ENCODE data around the gene UMAD1.

Gene UMAD1

DNA sequence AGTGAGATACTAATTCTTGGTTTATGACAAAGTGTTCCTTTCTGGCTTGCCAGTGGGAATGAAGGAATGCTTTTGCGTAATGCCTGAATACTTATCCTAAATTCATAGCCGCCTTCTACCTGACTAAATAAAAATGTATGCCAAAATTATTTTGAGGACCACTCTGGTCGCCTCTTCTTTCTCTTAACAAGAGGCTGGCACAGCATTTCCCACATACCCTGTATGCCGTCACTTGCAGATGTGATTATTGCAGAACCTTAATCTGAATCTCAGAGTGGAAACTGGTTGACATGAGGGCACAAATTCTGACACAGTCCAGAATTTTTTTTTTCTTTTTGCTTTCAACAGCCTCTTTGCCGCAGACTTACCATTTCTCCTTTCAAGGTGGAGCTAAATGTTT lies 203.4 kb downstream of the UMAD1 start:
- no peak for DNase-seq

DNA sequence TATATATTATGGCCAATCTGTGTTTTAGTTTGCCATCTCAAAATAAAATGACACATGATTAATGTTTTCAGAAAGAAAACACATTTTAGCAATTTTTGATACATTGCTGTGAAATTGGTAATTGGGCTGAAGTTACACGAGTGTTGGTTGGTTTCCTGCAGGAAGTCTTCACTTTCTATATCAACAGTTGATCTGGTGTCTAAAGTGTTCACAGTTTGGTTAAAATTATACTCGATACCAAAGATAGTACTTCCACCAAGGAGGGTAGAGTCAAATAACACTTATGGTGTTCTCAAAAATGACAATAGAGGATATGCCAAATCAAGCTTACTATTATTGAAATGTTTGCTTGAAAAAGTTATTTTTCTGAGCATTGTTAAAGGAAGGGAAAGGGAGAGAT lies 207.7 kb downstream of the UMAD1 start:
- DNase-seq: peak in 1 of 5 experiments; percentile 72

DNA sequence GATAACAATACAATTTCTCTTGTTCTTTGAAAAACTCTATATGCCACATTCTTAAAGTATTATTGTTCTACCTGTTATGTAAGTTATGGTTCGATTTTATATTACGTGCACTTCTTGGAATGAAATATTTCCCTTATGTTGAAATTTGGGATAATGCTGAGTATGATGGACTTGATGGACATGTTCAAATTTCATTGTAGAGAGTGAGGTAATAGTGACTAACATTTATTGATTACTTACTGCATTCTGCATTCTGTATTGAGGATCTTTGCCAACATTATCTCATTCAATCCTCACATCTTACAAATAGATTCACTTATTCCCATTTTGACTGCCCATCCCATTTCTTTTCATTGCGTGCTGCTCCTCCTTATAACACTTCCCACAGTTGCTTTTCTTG lies 208.3 kb downstream of the UMAD1 start:
- no peak for DNase-seq

DNA sequence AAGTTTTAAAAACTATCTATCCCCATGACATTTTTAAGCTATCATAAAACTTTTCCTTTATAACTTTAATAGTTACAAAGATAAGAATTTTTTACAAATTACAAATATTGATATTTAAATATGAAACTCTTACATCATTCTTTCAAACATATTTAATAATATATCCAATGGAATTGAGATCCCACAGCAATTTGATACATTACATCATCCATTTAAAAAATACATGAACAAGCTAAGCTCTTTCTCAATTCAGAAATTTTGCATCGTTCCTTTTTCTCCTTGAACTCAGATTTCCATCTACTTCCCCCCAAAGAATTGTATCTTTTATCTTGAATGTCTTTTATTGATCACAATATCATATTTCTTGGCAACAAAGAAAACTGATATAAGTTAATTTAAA lies 209.6 kb downstream of the UMAD1 start:
- no peak for DNase-seq

DNA sequence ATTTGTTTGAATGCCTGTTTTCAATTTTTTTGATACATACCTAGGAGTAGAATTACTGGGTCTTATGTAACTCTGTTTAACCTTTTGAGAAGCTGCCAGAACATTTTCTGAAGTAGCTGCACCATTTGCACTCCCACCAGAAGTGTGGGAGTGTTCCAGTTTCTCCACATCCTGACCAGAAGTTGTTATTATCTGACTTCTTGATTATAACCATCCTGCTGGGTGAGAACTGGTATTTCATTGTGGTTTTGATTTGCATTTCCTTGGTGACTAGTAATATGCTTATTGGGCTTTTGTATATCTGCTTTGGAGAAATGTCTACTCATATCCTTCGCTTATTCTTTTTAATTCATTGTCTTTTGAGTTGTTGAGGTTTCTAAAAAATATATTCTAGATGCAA lies 210.8 kb downstream of the UMAD1 start:
- DNase-seq: peak in 1 of 5 experiments; percentile 38

DNA sequence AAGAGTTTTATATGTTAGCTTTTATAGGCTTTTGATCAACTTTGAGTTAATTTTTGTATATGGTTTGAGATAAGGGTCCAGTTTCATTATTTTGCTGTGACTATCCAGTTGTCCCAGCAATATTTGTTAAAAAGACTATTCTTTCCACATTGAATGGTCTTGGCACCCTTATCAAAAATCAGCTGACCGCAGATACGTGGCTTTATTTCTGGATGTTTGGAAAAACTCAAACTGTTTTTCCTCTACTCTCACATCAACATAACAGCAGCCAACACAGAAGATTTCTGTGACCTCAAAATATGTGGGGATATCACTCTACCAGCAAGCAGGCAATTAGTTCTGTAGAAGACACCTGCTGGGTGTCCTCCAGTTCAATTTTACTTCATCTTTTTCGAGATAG lies 211.4 kb downstream of the UMAD1 start:
- no peak for DNase-seq

DNA sequence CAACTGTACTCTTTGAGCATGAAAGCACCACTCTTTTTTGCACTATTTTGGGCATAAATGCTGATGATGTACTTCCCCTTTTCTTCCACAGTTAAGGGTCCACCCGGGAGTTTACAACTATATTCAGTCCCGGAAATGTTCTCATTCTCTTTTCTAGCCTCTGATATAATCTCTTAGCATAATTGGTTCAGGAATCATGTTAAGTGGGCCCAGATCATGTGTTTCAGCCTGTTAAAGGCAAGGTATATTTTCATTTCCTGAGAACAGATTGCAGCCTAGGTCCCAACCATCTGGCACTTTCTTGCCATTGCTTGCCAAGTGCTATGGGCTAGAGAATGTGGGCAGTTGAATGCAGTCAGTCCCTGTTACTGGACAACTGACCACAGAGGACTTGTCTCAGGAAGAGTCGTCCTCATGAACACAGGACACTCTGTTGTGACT lies 216.6 kb downstream of the UMAD1 start:
- no peak for DNase-seq

DNA sequence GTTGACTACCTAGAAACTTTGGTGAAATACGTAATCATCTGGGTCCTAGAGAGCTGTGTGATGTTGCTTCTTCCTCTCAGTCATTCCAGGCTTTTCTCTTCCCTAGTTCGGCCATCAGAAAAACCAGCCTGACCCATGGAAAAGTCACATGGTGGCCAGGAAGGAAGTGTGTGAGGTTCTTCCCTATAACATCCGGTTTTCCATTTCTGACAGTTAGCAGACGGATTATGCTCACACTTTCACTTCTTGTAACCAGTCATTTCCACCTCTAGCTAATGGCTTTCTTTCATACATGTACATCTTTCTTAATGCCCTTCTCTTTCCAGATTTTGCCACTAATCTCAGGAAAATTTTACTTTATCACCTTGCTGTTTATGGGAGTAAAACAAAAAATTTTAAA lies 218.0 kb downstream of the UMAD1 start:
- no peak for DNase-seq

DNA sequence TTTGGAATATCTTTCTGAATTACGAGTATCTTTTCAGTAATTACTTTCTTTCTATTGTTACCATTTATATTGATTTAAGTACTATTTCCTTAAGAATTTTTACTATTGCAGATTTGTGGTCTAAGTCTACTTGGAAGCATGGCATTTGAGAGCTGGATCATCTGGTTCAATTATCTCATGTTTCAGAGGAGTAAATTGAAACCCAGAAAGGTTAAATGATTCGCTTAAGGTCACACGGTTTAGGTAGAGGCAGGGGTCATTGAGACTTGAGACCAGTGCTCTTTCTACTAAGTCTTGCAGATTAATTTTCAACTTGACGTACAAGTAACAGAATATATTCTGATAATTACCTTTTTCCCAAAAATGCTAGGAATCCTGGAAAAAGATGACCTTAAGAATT lies 218.9 kb downstream of the UMAD1 start:
- no peak for DNase-seq

DNA sequence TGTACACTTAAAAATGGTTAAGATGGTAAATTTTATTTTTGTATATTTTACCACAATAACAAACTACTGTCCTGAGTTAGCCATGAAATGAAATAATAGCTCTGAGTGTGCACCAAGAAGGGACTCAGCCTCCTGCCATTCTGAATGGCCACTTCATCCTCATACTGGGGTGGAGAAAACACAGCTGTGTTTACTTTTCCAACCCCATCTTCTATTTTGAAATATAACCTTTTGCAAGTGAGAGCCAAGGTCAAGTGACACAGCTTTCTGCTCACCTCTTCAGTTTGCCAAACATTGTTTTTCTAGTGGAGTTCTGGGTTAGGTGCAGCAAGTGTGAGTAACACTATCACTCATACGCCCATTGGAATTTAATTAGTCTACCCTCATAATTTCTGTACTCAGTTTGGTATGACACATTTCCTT lies 220.7 kb downstream of the UMAD1 start:
- DNase-seq: no peak

DNA sequence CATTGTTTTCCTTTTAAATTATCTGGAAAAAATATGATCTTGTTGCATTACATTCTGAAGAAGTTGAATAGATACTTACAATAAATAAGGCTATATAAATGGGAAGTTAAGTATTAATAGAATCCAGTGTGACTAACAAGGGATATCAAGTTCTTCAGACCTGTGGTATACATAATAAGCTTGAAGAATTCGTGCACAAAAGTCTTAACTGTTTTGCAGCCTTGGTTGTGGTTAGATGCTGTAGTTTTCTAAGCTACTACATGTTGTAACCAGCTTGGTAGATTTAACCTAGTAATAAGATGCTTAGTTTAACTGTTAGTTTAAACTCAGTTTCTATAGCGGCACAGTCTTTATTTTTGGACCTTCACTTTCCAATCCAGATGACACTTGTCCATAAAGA lies 221.8 kb downstream of the UMAD1 start:
- DNase-seq: no peak

DNA sequence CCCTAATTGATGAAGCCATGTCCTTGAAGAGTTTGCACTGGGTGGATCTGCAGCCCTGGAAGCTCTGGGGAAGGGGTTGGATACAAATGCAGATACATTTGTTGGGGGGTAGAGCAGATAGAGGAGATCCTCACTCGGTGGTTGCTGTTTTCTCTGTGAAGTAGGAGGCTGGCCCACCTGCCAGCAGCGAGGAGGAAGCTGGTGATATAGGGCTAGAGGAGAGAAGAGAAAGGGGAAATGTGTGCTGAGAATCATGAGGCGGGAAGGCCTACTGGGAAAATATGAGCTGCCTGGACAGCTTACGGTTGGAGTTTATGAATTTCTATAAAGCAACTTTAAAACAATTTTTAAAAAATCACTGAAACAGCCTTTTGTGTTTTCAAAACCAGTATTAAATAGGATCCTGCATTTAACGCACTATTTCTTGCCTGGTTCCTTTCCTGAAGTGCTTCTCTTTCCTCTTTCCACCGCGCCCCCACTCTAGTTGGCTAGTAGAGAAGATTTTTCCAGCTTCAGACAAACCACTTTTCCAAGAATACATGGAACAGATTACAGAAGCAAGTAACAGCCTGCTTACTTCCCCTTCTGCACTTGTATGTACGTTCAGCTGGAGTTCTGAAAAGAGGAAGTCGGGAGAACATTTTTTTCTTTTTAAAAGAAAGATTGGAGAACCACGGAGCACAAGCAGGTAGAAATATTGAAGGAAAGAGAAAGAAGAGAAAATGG lies 227.5 kb downstream of the UMAD1 start:
- no peak for DNase-seq

DNA sequence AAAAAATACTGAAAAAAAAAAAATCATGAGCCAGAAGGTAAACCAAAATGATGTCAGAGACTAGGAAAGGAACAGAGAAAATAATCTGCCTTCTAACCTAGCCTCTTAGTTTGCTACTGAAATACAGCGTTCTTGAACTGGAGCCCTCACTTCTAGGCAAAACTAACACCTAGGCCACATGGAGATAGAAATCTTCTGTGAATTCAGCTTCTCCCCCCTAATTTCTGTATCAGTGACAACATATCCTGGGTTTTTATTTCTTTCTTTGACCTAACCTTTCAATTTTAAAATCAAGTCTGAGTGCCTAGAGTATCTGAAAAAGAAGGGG lies 228.0 kb downstream of the UMAD1 start:
- peak in 1 of 5 experiments; percentile 14 for DNase-seq

DNA sequence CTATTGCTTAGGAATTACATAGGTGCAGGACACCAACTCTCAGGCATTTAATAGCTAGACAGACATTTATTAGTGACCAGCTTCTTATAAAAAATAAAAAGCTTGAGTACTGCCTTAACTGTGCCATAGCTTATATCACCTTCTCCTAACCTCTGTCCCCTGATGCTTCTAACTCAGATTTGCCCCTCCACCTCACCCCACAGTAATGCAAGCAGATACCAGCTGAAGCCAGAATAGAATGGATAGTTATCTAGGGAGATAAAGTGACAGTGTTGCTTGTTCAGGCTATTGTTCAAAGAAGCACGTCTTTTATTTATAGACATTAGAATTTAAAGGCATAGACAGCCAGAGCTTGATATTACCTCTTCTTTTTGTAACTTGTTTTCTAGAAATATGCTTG lies 228.5 kb downstream of the UMAD1 start:
- no peak for DNase-seq

DNA sequence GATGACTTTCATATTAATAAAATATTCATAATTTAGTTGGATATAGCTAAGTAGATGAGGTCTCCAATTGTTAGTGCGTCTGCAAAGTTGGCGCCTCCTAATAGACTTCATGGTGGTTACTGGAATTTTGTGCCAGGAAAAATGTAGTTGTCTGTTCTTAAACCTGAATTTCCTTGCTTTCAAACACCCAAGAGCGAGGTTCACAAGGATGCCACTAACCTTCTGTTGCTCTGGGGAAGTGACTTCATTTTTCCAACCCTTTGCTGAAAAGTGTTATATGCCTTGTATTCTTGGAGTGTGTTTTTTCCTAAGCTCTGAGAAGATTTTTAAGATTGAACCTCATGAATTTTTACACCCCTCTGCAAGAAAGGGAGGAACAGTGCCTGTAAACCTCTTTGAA lies 229.1 kb downstream of the UMAD1 start:
- DNase-seq: no peak

DNA sequence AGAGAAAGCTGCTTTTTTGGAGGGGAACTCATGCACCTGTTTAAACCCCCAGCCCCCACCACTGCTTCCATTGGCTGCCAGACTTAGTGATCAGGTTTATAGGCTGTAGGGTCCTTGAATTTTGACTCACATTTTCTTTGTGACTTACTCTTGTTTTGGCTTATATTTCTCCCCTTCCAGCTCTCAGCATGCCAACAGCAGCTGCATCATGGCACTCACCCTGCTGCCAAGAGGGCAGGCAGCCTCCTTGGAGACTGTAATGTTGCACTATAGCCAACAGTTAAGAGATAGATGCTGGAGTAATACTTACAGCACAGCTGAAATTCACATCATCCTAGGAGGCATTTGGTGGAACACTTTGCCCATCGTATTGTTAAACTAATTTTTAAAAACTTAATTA lies 230.0 kb downstream of the UMAD1 start:
- no peak for DNase-seq

DNA sequence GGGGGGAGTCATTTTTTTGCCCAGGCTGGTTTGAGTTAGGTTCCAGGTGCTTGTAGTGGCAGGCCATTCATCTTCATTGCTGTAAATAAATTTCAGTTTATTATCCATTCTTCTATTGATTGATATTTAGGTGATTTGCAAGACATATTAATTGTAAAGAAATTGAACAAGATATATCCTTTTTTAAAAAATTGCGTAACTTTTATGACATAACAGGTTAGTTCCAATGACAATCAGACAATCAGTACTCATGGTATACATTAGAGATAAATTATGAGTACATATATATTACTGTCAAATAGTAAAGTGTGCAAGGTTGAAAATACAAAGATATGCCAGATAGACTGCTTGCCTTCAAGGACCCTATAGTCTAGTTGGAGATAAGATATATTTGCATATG lies 235.9 kb downstream of the UMAD1 start:
- no peak for DNase-seq

DNA sequence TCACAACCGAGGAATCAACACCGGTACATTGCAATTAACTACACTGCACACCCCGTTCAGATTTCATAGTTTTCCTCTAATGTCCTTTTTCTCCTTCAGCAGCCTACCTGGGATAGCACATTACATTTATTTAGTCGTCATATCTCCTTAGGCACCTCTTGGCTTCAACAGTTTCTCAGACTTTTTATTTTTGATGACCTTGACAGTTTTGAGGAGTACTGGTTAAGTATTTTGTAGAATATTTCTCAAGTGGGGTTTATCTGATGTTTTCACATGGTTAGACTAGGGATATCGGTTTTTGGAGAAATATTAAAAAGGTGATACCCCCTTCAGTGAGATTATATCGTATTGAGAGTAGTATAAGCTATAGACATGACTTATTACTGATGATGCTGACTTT lies 241.0 kb downstream of the UMAD1 start:
- DNase-seq: no peak

DNA sequence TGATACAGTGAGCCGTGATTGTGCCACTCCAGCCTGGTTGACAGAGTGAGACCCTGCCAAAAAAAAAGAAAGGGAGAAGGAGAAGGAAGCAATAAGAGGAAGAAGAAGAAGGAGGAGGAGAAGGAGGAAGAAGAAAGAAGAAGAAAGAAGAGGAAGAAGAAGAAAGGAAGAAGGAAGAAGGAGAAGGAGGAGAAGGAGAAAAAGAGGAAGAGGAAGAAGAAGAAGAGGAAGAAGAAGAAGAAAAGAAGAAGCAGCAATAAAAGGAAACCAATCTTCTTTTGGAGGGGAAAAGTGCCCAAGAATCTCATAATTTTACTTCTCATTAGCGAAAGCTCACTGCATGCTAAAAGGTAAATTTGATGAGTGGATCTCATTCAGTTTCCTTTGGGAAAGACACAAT lies 242.3 kb downstream of the UMAD1 start:
- DNase-seq: no peak

DNA sequence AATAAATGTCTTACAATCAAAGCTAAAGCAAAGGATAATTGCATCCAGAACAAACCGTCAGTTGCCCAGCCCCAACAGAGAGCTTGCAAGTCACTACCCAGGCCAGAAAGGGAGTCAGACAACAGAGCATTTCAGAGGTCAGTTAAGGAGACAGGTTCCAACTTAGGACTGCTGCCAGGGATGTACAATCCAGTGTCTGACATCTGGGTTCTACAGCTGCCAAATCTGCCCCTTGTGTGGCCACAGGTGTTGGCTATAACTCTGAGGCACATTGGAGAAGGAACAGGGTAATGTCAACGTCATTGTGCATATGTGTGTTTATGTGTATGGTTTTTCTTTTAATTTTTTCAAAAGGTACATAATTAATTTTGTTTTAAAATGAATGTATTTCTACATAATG lies 242.8 kb downstream of the UMAD1 start:
- no peak for DNase-seq

DNA sequence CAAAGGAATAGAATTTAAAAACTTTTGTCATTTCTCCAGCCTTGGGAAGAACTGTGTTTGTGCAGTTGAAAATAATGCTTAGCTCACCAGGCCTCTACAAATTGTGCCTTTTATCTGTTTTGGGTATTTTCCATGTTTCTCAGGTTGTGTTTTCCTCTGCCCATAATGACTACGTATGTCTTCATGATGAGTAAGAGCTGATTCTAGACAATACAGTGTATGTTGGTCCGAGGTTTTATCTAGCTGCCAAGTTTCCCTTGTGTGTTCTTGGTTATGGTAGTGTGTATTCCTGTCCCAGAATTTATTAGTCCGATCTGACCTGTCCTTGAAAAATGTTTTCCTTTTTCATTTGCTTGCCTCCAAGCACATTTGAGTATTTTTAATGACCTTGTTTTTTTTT lies 244.3 kb downstream of the UMAD1 start:
- no peak for DNase-seq

DNA sequence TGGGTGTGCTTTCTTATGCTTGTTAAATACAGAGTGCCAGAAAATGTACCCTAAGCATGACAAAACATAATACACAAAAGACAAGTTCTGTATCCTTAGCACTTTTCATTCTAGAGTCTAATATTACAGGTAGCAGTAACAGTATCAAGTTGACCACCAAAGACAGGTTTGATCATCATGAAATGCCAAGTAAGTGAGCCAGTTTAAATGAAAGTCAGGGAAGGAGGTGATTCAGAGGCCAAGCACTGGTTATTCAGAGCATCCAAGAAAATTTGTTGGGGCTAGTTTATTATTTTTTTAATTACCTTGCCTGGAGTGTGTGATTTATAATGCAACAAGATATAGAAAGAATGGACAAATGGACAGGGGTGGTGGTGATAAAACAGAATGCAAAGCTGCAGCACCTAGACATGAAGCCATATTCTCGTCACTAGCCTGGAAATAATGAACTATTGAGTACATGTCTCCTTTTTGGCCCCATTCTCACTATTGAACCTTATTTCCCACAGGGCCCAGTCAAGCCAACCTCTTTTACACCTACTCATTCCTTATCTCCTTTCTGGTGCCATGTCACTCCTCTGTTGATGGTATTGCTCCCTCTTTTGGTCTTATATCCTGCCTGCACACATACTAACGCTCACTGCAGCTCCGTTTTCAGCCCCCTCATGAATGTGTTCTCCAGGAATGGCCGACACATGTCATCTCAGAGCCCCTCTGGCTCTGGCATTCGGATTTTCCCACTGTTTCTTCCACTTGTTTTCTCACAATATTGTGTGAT lies 249.4 kb downstream of the UMAD1 start:
- DNase-seq: no peak

DNA sequence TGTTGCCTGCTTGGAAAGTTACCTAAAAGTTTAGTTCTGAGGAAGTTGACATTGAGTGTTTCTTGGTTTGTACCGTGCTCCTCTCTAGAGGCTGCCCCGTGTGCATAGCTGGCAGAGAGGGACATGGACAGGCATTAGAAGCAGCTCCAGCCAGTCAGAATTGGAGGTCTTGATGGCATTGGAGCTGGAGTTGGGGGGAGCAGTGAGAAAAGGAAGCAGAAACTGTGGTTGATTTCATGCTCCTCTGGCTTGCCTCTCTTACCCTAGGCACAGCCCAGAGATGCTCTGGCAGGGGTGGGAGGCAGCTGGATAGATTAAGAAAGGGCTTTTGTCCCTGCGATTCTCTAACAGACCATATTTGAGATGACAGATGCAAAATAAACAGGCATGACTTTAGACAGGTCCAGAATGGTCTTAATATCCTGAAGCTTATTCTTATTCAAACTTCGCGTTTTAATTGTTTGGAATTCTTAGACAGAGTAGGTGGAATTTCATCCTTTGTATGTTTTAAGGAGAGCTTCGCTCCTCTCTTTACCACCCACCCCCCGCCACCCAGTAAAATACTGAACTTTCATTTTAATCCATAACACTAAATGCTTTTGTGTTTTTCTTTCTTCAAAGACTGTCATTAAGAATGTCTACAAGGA lies 254.6 kb downstream of the UMAD1 start:
- DNase-seq: no peak

DNA sequence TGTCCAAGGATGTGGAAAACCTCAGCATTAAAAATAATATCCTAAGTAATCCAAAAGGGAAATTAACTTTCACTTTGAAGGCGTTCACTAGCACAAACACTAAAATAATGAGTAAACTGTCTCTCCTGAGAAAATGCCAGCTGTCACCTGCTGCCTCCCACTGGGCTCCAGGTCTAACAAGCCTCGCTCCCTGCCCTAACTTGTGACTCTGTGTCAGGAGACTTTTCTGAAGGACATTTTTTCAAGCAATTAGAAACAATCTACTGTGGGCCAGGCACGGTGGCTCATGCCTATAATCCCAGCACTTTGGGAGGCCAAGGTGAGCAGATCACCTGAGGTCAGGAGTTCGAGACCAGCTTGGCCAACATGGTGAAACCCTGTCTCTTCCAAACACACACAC lies 255.2 kb downstream of the UMAD1 start:
- DNase-seq: no peak

All from T-helper 2 cell (primary cell).